ENCODE results near the gene TRIP4.
"Not testable (repeated sequence)": the region's sequence is repeated elsewhere in the genome, so short reads cannot be mapped to it uniquely, and the experiment has no call there.

Gene TRIP4

GRCh38 chr15:64490598-64491259 is 103.1 kb downstream of the TRIP4 start:
- DNase-seq (ENCODE audit: low read depth in 2 of 2): no peak

- no peak for DNase-seq (ENCODE audit: low read depth in 2 of 2)
Measured at GRCh38 chr15:64493641-64494040, 106.0 kb downstream of the TRIP4 start.

GRCh38 chr15:64495968-64496367 is 108.3 kb downstream of the TRIP4 start:
- DNase-seq (ENCODE audit: low read depth in 2 of 2): not testable (repeated sequence)

DNA sequence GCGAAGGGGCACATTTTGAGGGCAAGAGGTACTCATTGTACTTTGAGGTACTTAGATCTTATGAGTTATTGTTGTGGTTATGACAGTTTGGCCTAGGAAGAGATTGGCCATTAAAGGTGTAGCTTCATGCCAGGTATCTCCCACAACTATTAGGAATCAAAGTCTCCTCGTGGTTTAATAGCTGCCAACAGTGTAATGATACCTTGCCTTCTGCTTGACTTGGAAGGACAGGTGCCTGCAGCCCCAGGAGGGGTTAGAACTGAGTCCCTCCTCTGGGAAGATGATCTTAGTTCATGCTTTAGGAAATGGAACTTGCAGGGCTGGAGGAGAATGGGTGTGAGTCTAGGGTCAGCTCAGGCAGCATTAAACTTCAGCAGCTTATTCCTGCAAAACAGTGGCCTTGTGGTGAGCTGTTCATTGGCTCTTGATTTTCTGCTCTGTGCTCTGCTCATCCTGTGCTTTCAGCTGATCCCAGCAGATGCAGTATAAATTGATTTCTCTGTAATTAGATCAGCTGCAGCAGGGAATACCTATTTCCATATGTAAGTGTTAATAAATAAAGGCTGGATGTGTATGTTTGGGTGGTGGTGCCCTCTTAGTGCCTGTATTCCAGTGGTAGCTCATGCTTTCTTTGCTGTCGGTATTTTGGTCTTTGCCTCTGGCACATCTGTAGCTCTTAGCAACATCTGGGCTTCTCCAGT is 113.2 kb downstream of the TRIP4 start:
- DNase-seq (ENCODE audit: low read depth in 2 of 2): no peak

GRCh38 chr15:64501396-64501715 is 113.7 kb downstream of the TRIP4 start:
- DNase-seq (ENCODE audit: low read depth in 2 of 2): no peak

DNA sequence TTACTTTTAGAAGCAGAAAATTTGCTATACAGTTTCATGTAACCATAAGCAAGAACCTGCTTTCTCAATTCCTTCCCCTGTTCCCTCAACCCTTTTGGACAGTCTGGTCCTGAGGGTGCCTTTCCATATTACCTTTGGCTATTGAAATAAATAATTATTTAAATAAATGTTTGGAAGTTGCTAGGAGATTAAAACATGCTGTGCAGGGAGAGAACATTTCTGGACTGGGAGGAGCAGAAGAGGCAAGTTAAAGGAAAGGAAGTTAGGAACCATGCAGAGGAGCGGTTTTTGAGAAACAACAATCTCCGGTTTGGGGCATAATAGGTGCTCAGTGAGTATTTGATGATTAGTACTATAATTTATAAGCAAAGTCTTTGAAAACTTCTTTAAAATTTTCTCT is 114.5 kb downstream of the TRIP4 start:
- DNase-seq (ENCODE audit: low read depth in 2 of 2): no peak

DNA sequence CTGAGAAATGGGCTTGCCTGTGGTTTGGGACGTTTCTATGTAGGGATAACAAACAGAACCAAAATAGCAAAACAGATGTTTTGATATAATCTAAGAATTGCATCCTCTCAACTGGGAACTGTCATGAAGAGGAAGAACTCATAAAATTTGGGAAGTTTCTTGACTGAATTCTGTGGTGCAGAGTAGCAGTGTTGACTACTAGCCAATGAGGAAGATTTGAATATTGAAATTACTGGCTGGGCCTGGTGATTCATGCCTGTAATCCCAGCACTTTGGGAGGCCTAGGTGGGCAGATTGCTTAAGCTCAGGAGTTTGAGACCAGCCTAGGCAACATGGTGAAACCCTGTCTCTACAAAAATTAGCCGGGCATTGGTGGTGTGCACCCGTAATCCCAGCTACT is 114.9 kb downstream of the TRIP4 start:
- DNase-seq (ENCODE audit: low read depth in 2 of 2): no peak

DNA sequence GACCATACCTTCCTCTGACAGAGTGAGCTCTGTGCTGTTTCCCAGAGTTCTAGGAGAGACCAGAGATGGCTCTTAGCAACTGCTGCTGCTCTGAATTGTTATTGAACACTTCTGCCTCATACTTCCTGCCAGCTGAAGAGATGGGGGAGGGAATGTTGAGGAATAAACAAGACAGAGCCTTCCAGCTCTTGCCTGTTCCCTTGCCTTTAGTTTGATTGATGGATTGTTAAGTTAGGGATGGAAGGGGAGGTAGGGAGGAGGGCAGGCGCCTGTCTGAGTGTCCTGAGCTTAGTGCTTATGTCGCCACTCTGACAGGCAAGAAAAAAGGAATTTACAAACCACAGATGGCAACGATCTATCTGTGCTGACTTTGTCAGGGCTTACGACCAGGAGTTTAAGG is 115.6 kb downstream of the TRIP4 start:
- DNase-seq (ENCODE audit: low read depth in 2 of 2): no peak

GRCh38 chr15:64503640-64504039 is 116.0 kb downstream of the TRIP4 start:
- no peak for DNase-seq (ENCODE audit: low read depth in 2 of 2)

All from activated CD4-positive, alpha-beta T cell treated with anti-CD3 and anti-CD28 coated beads for 24 hours (primary cell).